GM18505 (cell line): ENCODE measurements around the gene OCEL1.

Source experiments
- ATAC-seq: cut with Tn5 transposase; IDR thresholded peaks from one replicate; pipeline ENCODE4 v1.9.1; 2021; ENCODE audit not compliant: unreplicated experiment
- POLR2A ChIP-seq: IDR thresholded peaks from 4 replicates; pipeline ENCODE4 v1.6.1; 2011; ENCODE audit warnings: borderline replicate concordance; ENCODE audit not compliant: insufficient read depth, insufficient read length; ENCODE audit errors: extremely low read depth

OCEL1 gene

DNA sequence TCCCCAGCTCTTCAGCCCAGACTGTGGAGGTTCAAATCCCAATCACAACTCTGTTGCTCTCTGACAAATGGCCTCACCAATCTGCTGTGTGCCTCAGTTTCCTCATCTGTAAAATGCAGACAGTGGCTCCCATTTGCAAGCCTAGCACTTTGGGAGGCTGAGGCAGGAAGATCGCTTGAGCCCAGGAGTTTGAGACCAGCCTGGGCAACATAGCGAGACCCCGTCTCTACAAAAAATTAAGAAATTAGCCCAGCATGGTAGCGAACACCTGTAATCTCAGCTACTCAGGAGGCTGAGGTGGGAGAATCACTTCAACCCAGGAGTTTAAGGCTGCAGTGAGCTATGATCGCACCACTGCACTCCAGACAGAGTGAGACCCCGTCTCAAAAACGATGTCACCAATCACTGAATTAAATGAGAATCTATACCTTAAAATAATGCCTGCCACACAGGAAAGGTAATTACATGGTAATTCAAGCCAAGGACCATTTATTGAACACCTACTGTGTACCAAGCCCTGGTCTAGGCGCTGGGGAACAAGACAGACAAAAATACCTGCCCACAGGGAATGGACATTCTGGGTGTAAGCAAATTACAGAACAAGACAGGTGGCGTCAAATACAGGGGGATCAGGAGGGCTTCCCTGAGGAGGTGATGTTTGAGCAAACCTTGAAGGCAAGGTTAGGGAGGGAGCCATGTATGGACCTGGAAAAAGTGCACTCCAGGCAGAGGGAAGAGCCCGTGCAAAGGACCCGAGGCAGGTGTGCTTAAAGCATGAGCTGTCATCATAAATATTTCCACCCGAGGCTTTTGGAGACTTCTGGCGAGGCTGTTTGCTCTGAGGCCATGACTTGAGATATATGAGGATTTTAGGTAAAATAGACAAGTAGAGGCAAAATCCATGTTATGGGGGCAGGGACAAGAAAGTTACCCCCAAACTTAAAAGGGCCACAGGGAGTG lies 12.0 kb downstream of the OCEL1 start:
- TF ChIP-seq POLR2A: no peak
- no peak for ATAC-seq

GRCh38 chr19:17240062-17240752 lies 14.2 kb downstream of the OCEL1 start:
- ATAC-seq: no peak
- TF ChIP-seq POLR2A: no peak

GRCh38 chr19:17240826-17241399 lies 14.9 kb downstream of the OCEL1 start:
- ATAC-seq: no peak

GRCh38 chr19:17242431-17243208 lies 16.6 kb downstream of the OCEL1 start:
- no peak for ATAC-seq
- no peak for TF ChIP-seq POLR2A

More at GRCh38 chr19:17240826-17241399, 14.9 kb downstream of the OCEL1 start:
- no peak for TF ChIP-seq POLR2A

DNA sequence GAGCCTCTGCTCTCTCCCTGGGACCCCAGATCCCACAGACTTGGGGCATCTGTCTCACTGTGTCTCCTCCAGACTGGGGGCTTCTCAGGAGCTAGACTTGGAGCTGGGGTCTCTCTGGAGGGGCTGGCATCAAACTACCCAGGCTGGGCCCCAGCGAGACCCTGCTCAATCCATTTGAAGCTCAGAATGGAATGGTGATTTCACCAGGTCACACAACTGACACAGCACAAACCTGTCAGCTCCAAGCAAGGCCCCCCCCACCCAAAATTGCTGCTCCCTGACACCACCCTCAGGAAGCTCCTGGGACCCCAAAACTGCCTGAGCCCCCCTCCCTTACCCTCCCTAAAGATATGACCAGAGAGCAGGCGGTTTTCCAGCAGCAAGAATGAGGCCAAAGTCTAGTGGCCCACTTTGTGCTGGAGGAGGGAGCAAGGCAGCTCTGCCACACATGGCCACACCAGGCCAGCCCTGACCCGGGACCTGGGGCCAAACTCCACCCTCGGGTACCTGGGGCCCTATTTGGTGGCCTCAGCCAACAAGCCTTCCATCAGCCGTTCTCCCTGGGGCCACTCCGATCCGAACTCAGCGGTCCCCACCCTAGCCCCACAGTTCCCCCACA lies 17.3 kb downstream of the OCEL1 start:
- no peak for TF ChIP-seq POLR2A
- no peak for ATAC-seq

DNA sequence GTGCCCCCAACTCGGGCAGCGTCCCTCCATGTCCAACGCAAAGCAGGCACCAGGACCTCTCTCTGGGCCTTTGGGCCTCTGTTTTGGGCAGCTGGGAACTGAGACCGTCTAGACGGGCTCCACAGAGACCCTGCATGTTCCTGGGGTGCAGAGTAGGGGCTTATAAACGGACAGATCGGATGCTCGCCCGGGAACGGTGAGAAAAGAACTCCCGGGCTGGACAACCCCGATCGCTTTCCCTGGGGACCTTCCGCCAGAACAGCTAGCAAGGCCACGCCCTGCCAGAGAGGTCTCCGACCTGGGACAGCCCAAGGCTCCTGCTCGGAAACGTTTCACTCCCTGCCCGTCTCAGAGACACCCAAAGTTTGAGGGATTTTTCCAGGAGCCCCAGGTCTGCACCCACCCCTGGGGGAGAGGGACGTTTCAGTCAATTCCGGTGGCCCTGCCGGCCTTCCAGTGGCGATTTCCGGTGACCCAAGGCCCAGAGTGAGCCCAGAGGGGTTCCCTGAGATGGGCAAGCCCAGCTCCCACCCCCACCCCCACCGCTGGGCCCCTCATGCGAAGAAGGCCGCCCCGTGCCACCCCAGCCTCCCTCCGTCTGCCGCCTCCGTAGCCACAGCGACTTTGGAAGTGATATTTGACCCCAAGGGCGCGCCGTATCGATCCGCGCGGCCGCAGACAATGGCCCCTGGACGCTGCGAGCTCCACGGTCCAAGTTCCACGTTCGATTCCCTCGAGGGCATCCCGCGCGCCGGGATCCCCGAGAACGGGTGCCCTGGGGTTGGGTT lies 18.0 kb downstream of the OCEL1 start:
- no peak for ATAC-seq
- no peak for TF ChIP-seq POLR2A

DNA sequence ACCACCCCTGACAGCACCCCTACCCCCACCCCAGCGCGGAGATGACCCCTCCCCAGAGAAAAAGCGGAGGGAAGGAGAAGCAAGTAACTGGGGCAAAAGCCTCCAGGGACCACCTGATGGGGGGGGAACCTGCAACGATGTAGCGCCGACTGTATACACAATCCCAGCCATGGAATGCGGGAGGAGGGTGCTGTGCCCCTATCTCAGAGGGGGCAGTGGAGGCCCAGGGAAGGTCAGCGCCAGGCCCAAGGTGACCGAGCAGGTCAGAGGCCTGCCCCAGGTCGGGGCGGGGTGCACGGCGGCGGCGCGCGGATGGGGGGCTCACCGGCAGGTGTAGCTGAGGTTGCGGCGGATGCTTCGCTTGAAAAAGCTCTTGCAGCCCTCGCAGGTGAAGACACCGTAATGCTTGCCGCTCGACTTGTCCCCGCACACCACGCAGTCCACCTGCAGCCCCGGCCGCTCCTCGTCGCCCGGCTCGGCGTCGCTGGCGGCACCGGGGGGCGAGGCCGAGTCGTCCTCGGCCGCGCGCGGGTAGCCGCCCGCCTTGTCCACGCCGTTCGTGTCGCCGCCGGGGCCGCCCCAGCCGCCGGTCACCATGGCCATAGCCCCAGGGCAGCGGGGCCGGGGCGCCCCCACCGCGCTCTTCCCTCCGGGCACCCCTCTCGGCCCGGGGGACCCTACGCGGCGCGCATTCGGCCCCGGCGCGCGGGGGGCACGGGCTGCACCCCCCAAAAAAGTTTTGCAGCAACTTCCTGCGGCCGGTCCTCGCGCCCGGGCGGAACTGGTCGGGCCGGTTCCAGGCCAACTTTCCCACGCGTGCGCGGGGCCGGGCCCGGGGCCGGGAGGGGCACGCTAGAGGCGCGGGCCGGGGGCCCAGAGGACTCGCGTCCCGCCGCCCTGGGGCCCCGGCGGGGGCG lies 18.9 kb downstream of the OCEL1 start:
- peak; percentile 16 for ATAC-seq
- no peak for TF ChIP-seq POLR2A

- no peak for TF ChIP-seq POLR2A
- peak; percentile 26 for ATAC-seq
Observed at GRCh38 chr19:17245535-17245984, 19.5 kb downstream of the OCEL1 start, which contains the start of gene NR2F6. Gene NR2F6, minus strand, starts transcription at chr19:17245919. Its CDS starts 699 bp downstream, at chr19:17245220.

DNA sequence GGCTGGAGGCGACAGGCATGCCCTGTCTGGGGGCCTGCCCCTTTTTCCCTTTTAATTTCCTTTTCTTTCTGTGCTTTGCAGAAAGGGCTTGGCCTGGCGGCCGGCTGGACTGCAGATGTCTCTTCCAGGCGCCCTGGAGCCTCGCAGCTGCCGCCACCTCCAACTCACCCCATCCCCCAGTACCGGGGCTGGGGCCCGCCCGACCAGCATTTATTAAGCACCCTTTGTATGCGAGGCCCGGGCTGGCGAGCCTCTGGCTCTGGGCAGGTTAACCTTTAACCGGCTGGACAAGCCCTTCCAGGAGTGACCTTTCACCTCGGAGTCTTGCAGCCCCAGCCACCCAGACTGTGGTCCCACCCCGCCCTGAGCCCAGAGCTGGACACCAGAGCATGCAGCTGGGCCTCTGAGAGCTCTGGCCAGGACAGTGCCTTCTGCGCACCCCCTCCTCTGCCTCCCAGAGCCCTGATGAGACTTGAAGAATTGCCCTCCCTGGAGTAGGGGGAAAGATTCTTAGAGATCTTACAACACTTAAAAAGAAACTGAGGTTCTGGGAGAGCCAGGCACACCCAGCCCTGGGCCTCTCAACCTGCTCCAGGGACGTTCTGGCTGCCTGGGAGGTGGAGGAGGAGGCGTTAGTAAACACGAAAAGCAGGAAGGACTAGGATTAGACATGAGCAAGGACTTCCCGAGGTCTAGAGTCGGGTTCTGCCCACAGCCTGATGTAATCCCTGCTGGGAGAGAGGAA lies 20.8 kb downstream of the OCEL1 start:
- peak; percentile 5 for ATAC-seq
- no peak for TF ChIP-seq POLR2A
